Measurements from ENCODE around the gene FRMD4A.
A peak's percentile ranks its signal among the peaks of the same experiment; 100 is the strongest.
"Not testable (repeated sequence)": the region's sequence is repeated elsewhere in the genome, so short reads cannot be mapped to it uniquely, and the experiment has no call there.

Gene FRMD4A

DNA sequence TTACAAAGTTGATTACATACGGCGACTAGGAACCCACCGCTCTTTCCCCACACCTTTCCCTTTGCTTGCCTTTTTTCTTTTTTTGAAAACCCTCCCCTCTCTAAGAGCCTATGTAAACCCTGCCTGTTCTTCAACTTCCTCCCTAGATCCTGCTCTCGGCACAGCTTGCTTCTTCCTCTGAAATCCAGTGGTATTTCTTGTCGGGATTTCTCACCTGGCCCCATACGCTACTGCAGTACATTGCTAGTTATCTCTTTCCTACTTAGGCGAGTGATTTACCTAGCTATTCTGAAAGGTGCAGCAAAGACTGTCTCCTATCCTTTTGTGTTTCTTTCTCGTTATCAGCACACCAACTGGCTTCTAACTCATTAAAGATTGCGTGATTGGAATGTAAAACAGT is 372.9 kb downstream of the FRMD4A start:
- TF ChIP-seq, protein P1, sequence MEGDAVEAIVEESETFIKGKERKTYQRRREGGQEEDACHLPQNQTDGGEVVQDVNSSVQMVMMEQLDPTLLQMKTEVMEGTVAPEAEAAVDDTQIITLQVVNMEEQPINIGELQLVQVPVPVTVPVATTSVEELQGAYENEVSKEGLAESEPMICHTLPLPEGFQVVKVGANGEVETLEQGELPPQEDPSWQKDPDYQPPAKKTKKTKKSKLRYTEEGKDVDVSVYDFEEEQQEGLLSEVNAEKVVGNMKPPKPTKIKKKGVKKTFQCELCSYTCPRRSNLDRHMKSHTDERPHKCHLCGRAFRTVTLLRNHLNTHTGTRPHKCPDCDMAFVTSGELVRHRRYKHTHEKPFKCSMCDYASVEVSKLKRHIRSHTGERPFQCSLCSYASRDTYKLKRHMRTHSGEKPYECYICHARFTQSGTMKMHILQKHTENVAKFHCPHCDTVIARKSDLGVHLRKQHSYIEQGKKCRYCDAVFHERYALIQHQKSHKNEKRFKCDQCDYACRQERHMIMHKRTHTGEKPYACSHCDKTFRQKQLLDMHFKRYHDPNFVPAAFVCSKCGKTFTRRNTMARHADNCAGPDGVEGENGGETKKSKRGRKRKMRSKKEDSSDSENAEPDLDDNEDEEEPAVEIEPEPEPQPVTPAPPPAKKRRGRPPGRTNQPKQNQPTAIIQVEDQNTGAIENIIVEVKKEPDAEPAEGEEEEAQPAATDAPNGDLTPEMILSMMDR (IDR thresholded peaks at IDR 0.05; ENCODE audit: low read depth, low read length, missing control alignments), result no peak
- DNase-seq (ENCODE audit: extremely low read depth, low read depth), result no peak
- no peak overlapping the region for H3K4me3 ChIP-seq (replicated peaks; ENCODE audit: low read depth, low read length)

DNA sequence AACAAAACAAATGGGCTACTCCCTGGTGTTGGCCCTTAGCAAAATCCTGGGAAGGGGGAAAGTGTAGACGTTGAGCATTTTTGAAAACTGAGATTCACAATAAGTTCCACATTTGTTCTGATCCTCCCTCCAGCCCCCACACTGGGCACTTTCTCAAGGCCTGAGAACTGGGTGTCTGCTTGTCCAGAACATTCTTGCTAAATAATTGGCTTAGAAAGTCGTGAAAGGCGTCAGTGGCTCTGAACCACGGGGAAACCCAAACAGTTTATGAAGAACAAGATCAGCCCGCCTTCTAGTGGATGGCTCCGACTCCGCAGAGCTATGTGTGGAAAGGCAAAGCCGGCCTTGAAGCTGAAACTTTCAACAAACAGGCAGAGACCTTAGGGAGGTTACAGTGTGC is 373.9 kb downstream of the FRMD4A start:
- TF ChIP-seq, protein P1 (IDR thresholded peaks at IDR 0.05; ENCODE audit: low read depth, low read length, missing control alignments), result peak; percentile 20
- DNase-seq (ENCODE audit: extremely low read depth, low read depth), result no peak
- no peak overlapping the region for H3K4me3 ChIP-seq (replicated peaks; ENCODE audit: low read depth, low read length)

DNA sequence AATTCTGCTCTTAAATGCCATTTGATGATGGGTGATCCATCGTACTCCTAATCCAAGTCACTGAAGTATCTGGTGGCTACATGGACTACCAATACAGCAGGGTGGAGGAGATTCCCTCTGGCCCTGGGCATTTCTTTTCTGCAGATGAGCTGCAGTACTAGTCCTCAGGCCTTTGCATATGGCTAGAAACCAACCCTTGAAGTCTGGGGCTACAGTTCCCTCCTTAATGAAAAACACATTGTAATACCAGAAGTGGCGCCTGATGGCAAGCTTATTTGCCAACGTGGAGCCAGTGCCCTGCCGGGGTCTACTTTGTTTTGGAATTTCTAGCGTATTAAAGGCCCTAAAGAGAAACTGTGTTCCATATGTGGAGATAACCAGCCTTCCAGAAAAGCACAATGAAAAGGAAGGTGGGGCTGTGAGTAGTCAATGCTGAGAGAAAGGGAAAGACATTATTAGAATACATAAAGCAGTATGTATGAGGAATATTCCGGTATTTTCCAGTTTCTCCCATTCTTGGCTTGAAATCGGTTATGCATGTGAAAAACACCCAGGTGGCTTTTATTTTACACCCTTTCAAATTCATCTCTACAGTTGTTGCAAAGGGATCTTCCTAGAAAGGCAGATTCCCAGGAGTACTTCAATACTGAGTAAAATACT is 375.2 kb downstream of the FRMD4A start:
- H3K4me3 ChIP-seq (replicated peaks; ENCODE audit: low read depth, low read length), result no peak overlapping the region
- TF ChIP-seq, protein P1 (IDR thresholded peaks at IDR 0.05; ENCODE audit: low read depth, low read length, missing control alignments), result no peak
- no peak for DNase-seq (ENCODE audit: extremely low read depth, low read depth)

DNA sequence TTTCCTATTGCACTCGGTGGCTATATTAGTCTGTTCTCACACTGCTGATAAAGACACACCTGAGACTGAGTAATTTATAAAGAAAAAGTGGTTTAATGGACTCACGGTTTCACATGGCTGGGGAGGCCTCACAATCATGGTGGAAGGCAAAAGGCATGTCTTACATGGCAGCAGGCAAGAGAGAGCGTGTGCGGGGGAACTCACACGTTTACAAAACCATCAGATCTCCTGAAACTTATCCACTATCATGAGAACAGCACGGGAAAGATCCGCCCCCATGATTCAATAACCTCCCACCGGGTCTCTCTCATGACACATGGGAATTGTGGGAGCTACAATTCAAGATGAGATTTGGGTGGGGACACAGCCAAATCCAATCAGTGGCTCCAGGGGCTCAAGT is 376.5 kb downstream of the FRMD4A start:
- not testable (repeated sequence) for H3K4me3 ChIP-seq (replicated peaks; ENCODE audit: low read depth, low read length); DNase-seq (ENCODE audit: extremely low read depth, low read depth)

DNA sequence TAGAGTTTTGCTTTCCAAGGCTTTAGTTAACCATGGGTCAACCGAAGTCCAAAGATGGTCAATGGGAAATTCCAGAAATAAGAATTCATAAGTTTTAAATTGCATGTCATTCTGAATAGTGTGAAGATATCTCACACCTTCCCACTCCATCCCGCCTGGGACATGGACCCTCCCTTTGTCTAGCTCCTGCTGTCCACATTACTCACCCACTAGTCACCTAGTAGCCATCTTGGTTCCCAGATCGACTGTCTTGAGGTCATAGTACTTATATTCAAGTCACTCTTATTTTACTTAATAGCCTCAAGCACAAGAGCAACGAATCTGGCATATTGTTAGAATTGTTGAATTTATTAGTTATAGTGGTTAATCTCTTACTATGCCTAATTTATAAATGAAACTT is 377.4 kb downstream of the FRMD4A start:
- no peak overlapping the region for H3K4me3 ChIP-seq (replicated peaks; ENCODE audit: low read depth, low read length)
- DNase-seq (ENCODE audit: extremely low read depth, low read depth), result no peak
- TF ChIP-seq, protein P1 (IDR thresholded peaks at IDR 0.05; ENCODE audit: low read depth, low read length, missing control alignments), result no peak

DNA sequence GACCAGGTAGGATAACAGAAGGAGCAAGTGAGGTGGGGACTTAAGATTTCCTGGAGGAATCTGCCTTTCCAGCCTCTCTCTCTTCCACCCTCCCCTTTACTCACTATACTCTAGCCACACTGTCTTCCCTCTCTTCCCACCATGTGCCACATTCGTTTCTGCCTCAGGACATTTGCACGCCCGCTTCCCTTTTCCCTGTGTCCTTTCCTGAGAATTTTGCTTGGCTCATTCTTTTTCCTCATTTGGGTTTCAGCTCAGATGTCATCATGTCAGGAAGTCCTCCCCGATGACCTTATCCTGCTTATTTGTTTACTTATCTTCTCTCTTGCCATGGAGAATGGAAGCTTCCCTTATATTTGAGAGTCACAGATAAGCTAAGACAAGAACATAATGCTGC is 380.2 kb downstream of the FRMD4A start:
- DNase-seq (ENCODE audit: extremely low read depth, low read depth), result no peak
- no peak overlapping the region for H3K4me3 ChIP-seq (replicated peaks; ENCODE audit: low read depth, low read length)
- TF ChIP-seq, protein P1 (IDR thresholded peaks at IDR 0.05; ENCODE audit: low read depth, low read length, missing control alignments), result no peak

DNA sequence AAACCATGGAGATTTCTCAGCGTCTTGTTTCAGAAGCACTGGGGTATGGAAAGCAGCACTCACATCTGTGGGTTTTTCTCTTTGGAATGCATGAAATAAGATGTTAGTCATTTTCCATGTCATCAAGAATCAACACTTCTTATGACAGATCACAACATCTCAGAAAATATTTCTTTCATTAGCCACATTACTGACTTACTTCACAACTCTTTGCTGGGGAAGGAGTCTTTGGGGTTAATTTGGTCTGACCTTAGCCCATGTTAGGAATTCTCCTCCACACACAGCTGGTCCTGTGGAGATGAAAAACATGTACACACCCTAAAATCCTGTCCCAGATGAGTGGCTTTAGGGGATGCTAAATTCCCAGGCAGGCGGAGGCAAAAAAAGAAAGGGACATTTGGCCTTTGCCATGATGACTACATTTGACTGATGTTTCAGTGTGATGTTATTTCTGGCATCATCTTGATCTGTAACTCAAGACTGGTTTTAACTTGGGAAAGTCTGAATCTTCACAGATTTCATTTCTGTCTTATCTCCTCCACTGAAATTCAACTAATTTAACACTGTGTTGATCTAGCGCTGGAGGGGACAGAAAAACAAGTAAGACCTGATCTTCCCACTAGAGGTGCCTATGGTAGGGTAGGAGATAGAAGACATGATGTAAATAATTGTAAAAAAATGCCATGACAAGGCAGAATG is 380.7 kb downstream of the FRMD4A start:
- DNase-seq (ENCODE audit: extremely low read depth, low read depth), result no peak
- H3K4me3 ChIP-seq (replicated peaks; ENCODE audit: low read depth, low read length), result no peak overlapping the region
- TF ChIP-seq, protein P1 (IDR thresholded peaks at IDR 0.05; ENCODE audit: low read depth, low read length, missing control alignments), result no peak
